Choroid plexus epithelial cell (primary cell): ENCODE data around the gene RNF169.

Experiments
- DNase-seq: peaks from one replicate; pipeline ENCODE4 v3.0.0-alpha.2; 2010; ENCODE audit warnings: low read depth
- H3K4me3 ChIP-seq: 2 replicates; pipeline ENCODE4 v1.5.1; 2011; ENCODE audit warnings: low read depth, mild to moderate bottlenecking, control low read depth, low read length, moderate library complexity
- CTCF ChIP-seq: conservative IDR thresholded peaks from 2 replicates; pipeline ENCODE4 v1.5.1; 2011; ENCODE audit warnings: low read depth, mild to moderate bottlenecking, control low read depth, inconsistent platforms, low read length, moderate library complexity

The RNF169 gene

GRCh38 chr11:74866557-74866956 lies 117.9 kb downstream of the RNF169 start:
- TF ChIP-seq CTCF: no peak
- DNase-seq: no peak
- H3K4me3 ChIP-seq: no peak overlapping the region

DNA sequence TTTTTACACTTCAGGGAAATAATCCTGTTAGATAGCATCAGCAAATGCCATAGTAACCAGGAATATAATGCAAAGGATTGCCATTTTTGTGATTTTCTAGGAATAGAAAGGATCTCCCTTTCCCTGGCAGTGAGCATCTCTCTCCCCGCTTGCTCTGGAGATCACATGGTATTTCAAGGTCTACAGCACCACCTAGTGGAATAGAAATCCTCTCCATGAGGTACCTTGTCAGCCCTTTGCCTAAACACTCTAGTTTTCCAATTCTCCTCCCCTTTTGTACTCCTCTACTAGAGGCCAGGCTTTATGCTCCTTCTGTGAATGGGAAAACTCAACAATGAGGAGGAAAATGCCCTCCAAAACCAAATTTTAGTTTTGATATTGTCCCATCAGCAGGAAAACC lies 121.8 kb downstream of the RNF169 start:
- peak; percentile 68 for DNase-seq
- no peak overlapping the region for H3K4me3 ChIP-seq
- peak; percentile 56 for TF ChIP-seq CTCF

GRCh38 chr11:74871037-74871436 lies 122.4 kb downstream of the RNF169 start:
- TF ChIP-seq CTCF: no peak
- peak; percentile 23 for DNase-seq
- H3K4me3 ChIP-seq: no peak overlapping the region

DNA sequence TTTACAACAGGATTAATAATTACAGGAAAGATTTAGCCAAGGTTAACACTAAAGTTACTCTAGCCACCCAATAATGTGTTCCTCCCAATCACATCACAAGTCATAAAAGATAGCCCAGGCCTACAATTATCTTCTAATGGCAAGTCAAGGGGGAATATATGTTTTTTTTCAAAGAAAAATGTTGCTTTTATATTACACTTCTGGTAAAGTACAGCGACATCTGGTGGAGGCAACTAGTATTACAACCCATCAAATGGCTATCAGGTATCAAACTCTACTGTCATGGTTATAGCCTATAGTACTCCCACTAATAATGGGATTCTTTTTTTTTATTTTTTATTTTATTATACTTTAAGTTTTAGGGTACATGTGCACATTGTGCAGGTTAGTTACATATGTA lies 128.5 kb downstream of the RNF169 start:
- DNase-seq: peak; percentile 32
- TF ChIP-seq CTCF: peak; percentile 55
- no peak overlapping the region for H3K4me3 ChIP-seq
